ENCODE results near the gene ZNRD2. TPM values are rescaled to one million over a fixed set of nuclear protein-coding genes. Genes with fewer than 3 reads are reported as not detected.
A peak's percentile ranks its signal among the peaks of the same experiment; 100 is the strongest.

Gene ZNRD2
- total RNA-seq, 6 donors from 2014 or later, result 22.6 to 60.7 (median 39.7) TPM

DNA sequence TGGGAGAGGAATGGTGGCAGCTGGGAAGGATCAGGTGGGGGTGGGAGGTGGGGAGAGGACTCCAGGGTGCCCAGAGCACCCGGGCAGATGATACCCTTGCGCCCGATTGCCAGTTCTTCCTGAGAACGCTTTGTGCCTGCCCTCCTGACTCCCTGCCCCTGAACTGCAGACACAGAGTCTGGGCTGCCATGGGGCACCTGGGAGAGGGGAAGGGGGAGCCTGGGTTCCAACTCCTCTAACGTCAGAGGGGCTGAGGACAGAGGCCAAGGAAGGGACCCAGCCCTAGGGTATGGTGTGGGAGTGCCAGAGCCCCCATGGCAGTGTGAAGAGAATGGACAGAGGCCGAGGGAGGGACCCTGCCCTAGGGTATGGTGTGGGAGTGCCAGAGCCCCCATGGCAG lies 26.2 kb downstream of the ZNRD2 start:
- no peaks in the 10 kb centered on the region for H3K9me3 ChIP-seq
- peak overlapping the region in 1 of 4 donors; percentile 1 for H3K27ac ChIP-seq
- no peak overlapping the region for H3K4me3 ChIP-seq
- DNase-seq (no peak), ATAC-seq (ENCODE audit: low FRiP score in 2 of 2) (no peak)
- 82 to 100% methylated on average over 2 to 6 of the region's 6 CpGs for WGBS, 2 donors
- H3K4me1 ChIP-seq, result peaks cover 10 to 37% (median 19%) of the 10 kb centered on the region in 4 donors
- TF ChIP-seq POLR2AphosphoS5 (IDR thresholded peaks at IDR 0.05), result no peak
- no peak for TF ChIP-seq POLR2A (IDR thresholded peaks at IDR 0.05)
- no peaks in the 10 kb centered on the region for H3K27me3 ChIP-seq
- peaks cover 9 to 65% (median 42%) of the 10 kb centered on the region in 4 donors for H3K36me3 ChIP-seq

GRCh38 chr11:65598258-65598699 lies 28.0 kb downstream of the ZNRD2 start:
- Histone ChIP-seq H3K36me3 (peaks cover 12 to 63% (median 47%) of the 10 kb centered on the region in 4 donors), H3K9me3 (no peaks in the 10 kb centered on the region)
- DNase-seq, result peak in 1 of 2 donors; percentile 71

GRCh38 chr11:65599216-65599954 lies 29.1 kb downstream of the ZNRD2 start:
- WGBS, 2 donors, result 91% methylated on average over 17 to 49 of the region's 49 CpGs

More at GRCh38 chr11:65598258-65598699, 28.0 kb downstream of the ZNRD2 start:
- peaks cover 10 to 19% (median 14%) of the 10 kb centered on the region in 4 donors for H3K4me1 ChIP-seq
- WGBS, 2 donors, result 94 to 95% methylated on average over 12 to 16 of the region's 16 CpGs
- TF ChIP-seq POLR2AphosphoS5 (IDR thresholded peaks at IDR 0.05) (no peak), EP300 (IDR thresholded peaks at IDR 0.05) (no peak), POLR2A (IDR thresholded peaks at IDR 0.05) (no peak)
- TF ChIP-seq, protein P1, sequence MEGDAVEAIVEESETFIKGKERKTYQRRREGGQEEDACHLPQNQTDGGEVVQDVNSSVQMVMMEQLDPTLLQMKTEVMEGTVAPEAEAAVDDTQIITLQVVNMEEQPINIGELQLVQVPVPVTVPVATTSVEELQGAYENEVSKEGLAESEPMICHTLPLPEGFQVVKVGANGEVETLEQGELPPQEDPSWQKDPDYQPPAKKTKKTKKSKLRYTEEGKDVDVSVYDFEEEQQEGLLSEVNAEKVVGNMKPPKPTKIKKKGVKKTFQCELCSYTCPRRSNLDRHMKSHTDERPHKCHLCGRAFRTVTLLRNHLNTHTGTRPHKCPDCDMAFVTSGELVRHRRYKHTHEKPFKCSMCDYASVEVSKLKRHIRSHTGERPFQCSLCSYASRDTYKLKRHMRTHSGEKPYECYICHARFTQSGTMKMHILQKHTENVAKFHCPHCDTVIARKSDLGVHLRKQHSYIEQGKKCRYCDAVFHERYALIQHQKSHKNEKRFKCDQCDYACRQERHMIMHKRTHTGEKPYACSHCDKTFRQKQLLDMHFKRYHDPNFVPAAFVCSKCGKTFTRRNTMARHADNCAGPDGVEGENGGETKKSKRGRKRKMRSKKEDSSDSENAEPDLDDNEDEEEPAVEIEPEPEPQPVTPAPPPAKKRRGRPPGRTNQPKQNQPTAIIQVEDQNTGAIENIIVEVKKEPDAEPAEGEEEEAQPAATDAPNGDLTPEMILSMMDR (IDR thresholded peaks at IDR 0.05), result no peak
- no peak overlapping the region for H3K27ac ChIP-seq
- ATAC-seq (ENCODE audit: low FRiP score in 2 of 2), result no peak
- H3K4me3 ChIP-seq, result no peak overlapping the region
- H3K27me3 ChIP-seq, result no peaks in the 10 kb centered on the region

DNA sequence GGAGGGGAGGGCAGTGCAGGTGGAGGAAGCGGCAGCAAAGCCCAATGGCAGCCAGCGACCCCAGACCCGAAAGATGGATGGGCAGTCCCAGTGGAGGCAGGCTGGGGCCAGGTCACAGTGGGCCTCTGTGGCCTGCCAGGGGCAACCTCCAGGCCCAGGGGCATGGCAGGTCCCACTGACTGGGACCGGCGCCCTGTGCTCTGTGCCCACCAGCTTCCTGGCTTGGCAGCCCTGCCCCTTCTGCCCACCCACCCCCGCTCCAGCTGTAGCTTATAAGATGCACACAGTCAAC lies 29.6 kb downstream of the ZNRD2 start:
- ATAC-seq (ENCODE audit: low FRiP score in 2 of 2) (no peak), DNase-seq (no peak)
- Histone ChIP-seq H3K4me1 (peaks cover 7 to 12% (median 11%) of the 10 kb centered on the region in 4 donors), H3K27me3 (no peaks in the 10 kb centered on the region), H3K36me3 (peaks cover 18 to 75% (median 62%) of the 10 kb centered on the region in 4 donors), H3K9me3 (no peaks in the 10 kb centered on the region), H3K27ac (no peak overlapping the region), H3K4me3 (no peak overlapping the region)
- TF ChIP-seq POLR2A (IDR thresholded peaks at IDR 0.05), result no peak
- TF ChIP-seq EP300 (IDR thresholded peaks at IDR 0.05), result no peak
- TF ChIP-seq POLR2AphosphoS5 (IDR thresholded peaks at IDR 0.05), result no peak
- TF ChIP-seq, protein P1 (IDR thresholded peaks at IDR 0.05), result no peak
- WGBS, 2 donors, result 93 to 100% methylated on average over 3 to 5 of the region's 6 CpGs

More at GRCh38 chr11:65599216-65599954, 29.1 kb downstream of the ZNRD2 start:
- TF ChIP-seq POLR2A (IDR thresholded peaks at IDR 0.05) (no peak), EP300 (IDR thresholded peaks at IDR 0.05) (no peak), POLR2AphosphoS5 (IDR thresholded peaks at IDR 0.05) (no peak)
- TF ChIP-seq, protein P1 (IDR thresholded peaks at IDR 0.05), result no peak
- H3K4me3 ChIP-seq, result no peak overlapping the region
- ATAC-seq (ENCODE audit: low FRiP score in 2 of 2) (no peak), DNase-seq (peak in 1 of 2 donors; percentile 84)
- H3K27me3 ChIP-seq, result no peaks in the 10 kb centered on the region
- no peak overlapping the region for H3K27ac ChIP-seq
- H3K36me3 ChIP-seq, result peaks cover 13 to 70% (median 57%) of the 10 kb centered on the region in 4 donors
- H3K9me3 ChIP-seq, result no peaks in the 10 kb centered on the region
- peaks cover 7 to 14% (median 11%) of the 10 kb centered on the region in 4 donors for H3K4me1 ChIP-seq

- Histone ChIP-seq H3K4me1 (peaks cover 26 to 33% (median 28%) of the 10 kb centered on the region in 4 donors), H3K27ac (peak overlapping the region in 1 of 4 donors; percentile 88), H3K4me3 (no peak overlapping the region), H3K27me3 (no peaks in the 10 kb centered on the region), H3K9me3 (no peaks in the 10 kb centered on the region), H3K36me3 (peaks cover 19 to 92% (median 70%) of the 10 kb centered on the region in 4 donors)
- DNase-seq (no peak), ATAC-seq (ENCODE audit: low FRiP score in 2 of 2) (no peak)
- 100% methylated on average over 1 of the region's 1 CpG for WGBS, 2 donors
- TF ChIP-seq POLR2A (IDR thresholded peaks at IDR 0.05) (no peak), POLR2AphosphoS5 (IDR thresholded peaks at IDR 0.05) (no peak), EP300 (IDR thresholded peaks at IDR 0.05) (no peak)
- TF ChIP-seq, protein P1 (IDR thresholded peaks at IDR 0.05), result no peak
Observed at GRCh38 chr11:65604258-65604657, 34.0 kb downstream of the ZNRD2 start.

Data from upper lobe of left lung (tissue), 6 donors.